Esophagus (tissue), 2 donors: ENCODE measurements around the gene REXO1. TPM values are rescaled to one million over a fixed set of nuclear protein-coding genes. Genes with fewer than 3 reads are reported as not detected.

Experiments
- H3K27ac ChIP-seq, 2 donors: one replicate each; pipeline ENCODE4 v1.5.1; 2013; ENCODE audit warnings: low read depth in 2 of 2, mild to moderate bottlenecking in 2 of 2, inconsistent platforms in 1 of 2, low read length in 1 of 2, moderate library complexity in 1 of 2
- H3K27me3 ChIP-seq, 2 donors: one replicate each; pipeline ENCODE4 v1.6.1; 2013; ENCODE audit warnings: low read length in 2 of 2, control low read depth in 1 of 2, mild to moderate bottlenecking in 1 of 2; ENCODE audit not compliant: insufficient read depth in 2 of 2, control insufficient read depth in 1 of 2
- H3K36me3 ChIP-seq, 2 donors: one replicate each; pipeline ENCODE4 v1.6.1; 2013; ENCODE audit warnings: low read length in 1 of 2; ENCODE audit not compliant: control insufficient read depth in 2 of 2, insufficient read depth in 2 of 2
- H3K4me1 ChIP-seq, 2 donors: one replicate each; pipeline ENCODE4 v1.6.1; 2013; ENCODE audit warnings: low read length in 1 of 2; ENCODE audit not compliant: control insufficient read depth in 2 of 2, insufficient read depth in 2 of 2
- H3K4me3 ChIP-seq, 2 donors: one replicate each; pipeline ENCODE4 v1.5.1; 2013; ENCODE audit warnings: low read length in 2 of 2, mild to moderate bottlenecking in 2 of 2, low read depth in 1 of 2, moderate library complexity in 1 of 2
- H3K9me3 ChIP-seq, 2 donors: one replicate each; pipeline ENCODE4 v1.6.1; 2013; ENCODE audit warnings: mild to moderate bottlenecking in 2 of 2, low read depth in 1 of 2, low read length in 1 of 2, moderate library complexity in 1 of 2; ENCODE audit not compliant: control insufficient read depth in 2 of 2, insufficient read depth in 1 of 2
- WGBS, 2 donors: extraction: QIAGEN DNeasy Blood & Tissue Kit; methylation state at CpG; one replicate each; pipeline ENCODE4 v1.1.7; 2013; 5-methylcytosine and 5-hydroxymethylcytosine counted together
- polyA plus RNA-seq, 2 donors: library from polyadenylated mRNA; stranded (reverse); fragments of 200-250 nt; gene quantifications; one replicate each; pipeline ENCODE4 v1.2.3, GENCODE V29; 2013
- donor health status: healthy with polysubstance abuse.
- donor health status: Bipolar disorder and iron deficiency.

Gene REXO1
- polyA plus RNA-seq, 2 donors, result 13.9 to 27.4 TPM

DNA sequence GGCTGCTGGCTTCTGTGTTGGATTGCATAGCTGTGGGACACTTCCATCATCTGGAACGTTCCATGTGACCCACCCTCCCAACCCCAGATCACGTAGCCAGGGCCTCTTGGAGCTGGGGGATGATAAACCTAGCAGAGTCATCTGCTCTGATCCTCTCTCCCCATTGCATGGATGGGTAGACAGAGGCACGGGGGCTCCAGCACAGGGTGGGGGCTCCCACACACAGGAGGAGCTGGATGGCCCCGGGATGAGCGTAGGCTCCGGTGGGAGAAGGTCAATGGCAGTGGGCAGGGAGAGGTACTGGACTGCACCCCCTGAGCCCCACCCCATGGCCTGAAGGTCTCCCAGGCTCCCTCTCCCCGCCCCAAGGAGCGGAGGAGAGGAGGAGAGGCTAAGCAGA lies 61.6 kb downstream of the REXO1 start:
- H3K4me3 ChIP-seq, result no peak overlapping the region
- no peaks in the 10 kb centered on the region for H3K36me3 ChIP-seq
- H3K9me3 ChIP-seq, result peaks cover 0 to 12% of the 10 kb centered on the region in 2 donors
- 81 to 88% methylated on average over 7 to 8 of the region's 8 CpGs for WGBS, 2 donors
- no peak overlapping the region for H3K27ac ChIP-seq
- H3K4me1 ChIP-seq, result peaks cover 0 to 7% of the 10 kb centered on the region in 2 donors
- H3K27me3 ChIP-seq, result peaks cover 0 to 8% of the 10 kb centered on the region in 2 donors

DNA sequence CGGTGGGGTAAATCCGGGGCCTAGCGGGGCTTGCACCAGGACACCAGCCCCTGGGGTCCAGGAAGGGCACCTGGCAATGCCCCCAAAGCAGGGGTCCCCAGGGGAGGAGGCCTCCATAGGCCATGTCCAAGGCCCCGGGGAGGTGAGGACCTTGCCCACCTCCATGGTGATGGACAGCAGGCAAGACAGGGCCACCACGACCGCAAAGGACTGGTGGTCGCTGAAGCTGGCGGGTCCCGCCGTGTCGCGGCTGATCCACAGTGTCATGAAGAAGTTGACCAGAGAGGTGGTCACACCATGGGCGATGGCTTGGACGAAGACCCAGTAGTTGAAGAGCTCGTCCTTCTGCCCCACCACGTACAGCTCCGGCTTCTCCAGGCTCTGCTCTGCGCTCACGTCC lies 63.0 kb downstream of the REXO1 start:
- H3K9me3 ChIP-seq, result peaks cover 0 to 12% of the 10 kb centered on the region in 2 donors
- H3K27me3 ChIP-seq, result peaks cover 0 to 8% of the 10 kb centered on the region in 2 donors
- H3K4me1 ChIP-seq, result peaks cover 0 to 7% of the 10 kb centered on the region in 2 donors
- no peak overlapping the region for H3K4me3 ChIP-seq
- H3K36me3 ChIP-seq, result no peaks in the 10 kb centered on the region
- H3K27ac ChIP-seq, result no peak overlapping the region
- 92 to 93% methylated on average over 19 of the region's 19 CpGs for WGBS, 2 donors

GRCh38 chr19:1783874-1784273 lies 64.4 kb downstream of the REXO1 start:
- Histone ChIP-seq H3K36me3 (no peaks in the 10 kb centered on the region), H3K4me1 (peaks cover 0 to 3% of the 10 kb centered on the region in 2 donors), H3K27me3 (peaks cover 0 to 3% of the 10 kb centered on the region in 2 donors), H3K4me3 (no peak overlapping the region), H3K27ac (no peak overlapping the region), H3K9me3 (peaks cover 0 to 12% of the 10 kb centered on the region in 2 donors)
- 74 to 82% methylated on average over 9 of the region's 9 CpGs for WGBS, 2 donors

DNA sequence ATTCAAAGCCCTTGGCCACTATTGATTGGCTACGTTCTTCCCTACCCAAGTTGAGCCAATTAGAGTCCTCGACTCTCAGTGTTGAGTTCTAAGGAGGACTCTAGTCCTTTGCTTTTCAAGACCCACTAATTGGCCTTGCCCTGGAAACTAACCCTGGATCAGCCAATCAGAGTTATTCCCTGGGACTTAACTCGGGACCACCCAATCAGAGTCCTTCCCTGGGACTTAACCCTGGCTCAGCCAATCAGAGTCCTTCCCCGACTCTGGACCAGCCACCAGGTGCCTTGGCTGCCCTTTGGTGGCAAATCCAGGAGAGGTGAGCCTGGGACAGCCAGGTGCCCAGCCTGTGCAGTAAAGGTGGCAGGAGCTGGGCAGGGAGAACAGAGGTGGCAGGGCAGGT lies 64.9 kb downstream of the REXO1 start:
- H3K27ac ChIP-seq, result no peak overlapping the region
- WGBS, 2 donors, result 81 to 85% methylated on average over 4 of the region's 4 CpGs
- H3K27me3 ChIP-seq, result peaks cover 0 to 3% of the 10 kb centered on the region in 2 donors
- no peaks in the 10 kb centered on the region for H3K36me3 ChIP-seq
- H3K4me3 ChIP-seq, result no peak overlapping the region
- peaks cover 0 to 12% of the 10 kb centered on the region in 2 donors for H3K9me3 ChIP-seq
- H3K4me1 ChIP-seq, result no peaks in the 10 kb centered on the region

GRCh38 chr19:1782521-1782920 lies 65.8 kb downstream of the REXO1 start:
- Histone ChIP-seq H3K27ac (no peak overlapping the region), H3K27me3 (peaks cover 0 to 3% of the 10 kb centered on the region in 2 donors), H3K9me3 (peaks cover 0 to 12% of the 10 kb centered on the region in 2 donors), H3K36me3 (no peaks in the 10 kb centered on the region), H3K4me1 (no peaks in the 10 kb centered on the region), H3K4me3 (no peak overlapping the region)
- 72 to 73% methylated on average over 7 of the region's 7 CpGs for WGBS, 2 donors

DNA sequence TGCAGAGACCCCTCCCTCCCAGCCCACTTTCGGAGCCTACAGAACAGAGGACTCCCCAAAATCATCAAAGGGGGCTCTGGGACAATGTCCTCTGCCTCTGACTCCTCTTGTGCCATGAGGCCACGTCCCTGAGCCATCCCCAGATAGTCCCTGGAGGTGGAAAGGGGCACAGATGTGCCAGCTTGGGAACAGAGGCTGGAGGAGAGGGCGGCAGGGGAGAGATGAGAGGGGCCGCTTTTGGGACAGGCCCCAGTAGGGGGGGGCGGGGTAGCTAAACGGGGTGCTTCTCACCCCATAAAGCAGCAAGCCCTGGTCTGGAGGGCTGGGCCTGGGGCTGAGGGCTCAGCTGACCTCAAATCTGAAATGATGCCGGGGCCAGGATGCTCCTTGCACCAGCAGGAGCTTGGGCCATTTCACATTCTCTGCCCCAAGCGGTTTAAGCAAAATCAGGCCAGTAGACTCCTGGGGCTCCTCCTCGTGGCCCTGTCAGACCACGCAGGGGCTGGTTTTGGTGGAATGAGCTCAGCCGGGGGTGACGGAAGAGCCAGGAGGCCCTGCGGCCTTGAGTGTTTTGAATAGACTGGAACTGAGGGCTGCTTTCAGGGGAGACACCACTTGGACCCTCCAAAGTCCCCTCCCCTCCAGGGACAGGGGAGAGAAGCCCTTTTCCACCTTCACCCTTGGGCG lies 67.9 kb downstream of the REXO1 start:
- Histone ChIP-seq H3K4me1 (no peaks in the 10 kb centered on the region), H3K27me3 (peaks cover 0 to 15% of the 10 kb centered on the region in 2 donors), H3K36me3 (no peaks in the 10 kb centered on the region), H3K9me3 (peaks cover 0 to 14% of the 10 kb centered on the region in 2 donors), H3K27ac (no peak overlapping the region), H3K4me3 (no peak overlapping the region)
- 37% methylated on average over 12 to 14 of the region's 14 CpGs for WGBS, 2 donors

- peaks cover 0 to 18% of the 10 kb centered on the region in 2 donors for H3K27me3 ChIP-seq
- H3K27ac ChIP-seq, result no peak overlapping the region
- WGBS, 2 donors, result 27 to 31% methylated on average over 16 of the region's 16 CpGs
- H3K4me3 ChIP-seq, result no peak overlapping the region
- H3K4me1 ChIP-seq, result peaks cover 0 to 1% of the 10 kb centered on the region in 2 donors
- H3K9me3 ChIP-seq, result peaks cover 2 to 20% of the 10 kb centered on the region in 2 donors
- no peaks in the 10 kb centered on the region for H3K36me3 ChIP-seq
Observed at GRCh38 chr19:1779574-1779973, 68.7 kb downstream of the REXO1 start.

- Histone ChIP-seq H3K36me3 (no peaks in the 10 kb centered on the region), H3K9me3 (peaks cover 2 to 10% of the 10 kb centered on the region in 2 donors), H3K27ac (no peak overlapping the region), H3K4me1 (peaks cover 3 to 5% of the 10 kb centered on the region in 2 donors), H3K4me3 (no peak overlapping the region), H3K27me3 (peaks cover 0 to 15% of the 10 kb centered on the region in 2 donors)
- 64 to 71% methylated on average over 10 of the region's 10 CpGs for WGBS, 2 donors
Observed at GRCh38 chr19:1777149-1777548, 71.1 kb downstream of the REXO1 start.

GRCh38 chr19:1776606-1777147 lies 71.6 kb downstream of the REXO1 start:
- H3K9me3 ChIP-seq, result peaks cover 2 to 7% of the 10 kb centered on the region in 2 donors
- 9 to 15% methylated on average over 23 of the region's 23 CpGs for WGBS, 2 donors
- H3K36me3 ChIP-seq, result no peaks in the 10 kb centered on the region
- no peak overlapping the region for H3K4me3 ChIP-seq
- no peak overlapping the region for H3K27ac ChIP-seq
- H3K4me1 ChIP-seq, result peaks cover 3 to 5% of the 10 kb centered on the region in 2 donors
- peaks cover 0 to 15% of the 10 kb centered on the region in 2 donors for H3K27me3 ChIP-seq
